ACHN (cell line): Measurements from ENCODE around the gene ZNF565.
A peak's percentile ranks its signal among the peaks of the same experiment; 100 is the strongest.
"Not testable (repeated sequence)": the region's sequence is repeated elsewhere in the genome, so short reads cannot be mapped to it uniquely, and the experiment has no call there.

Experiments
- DNase-seq: peaks from one replicate; pipeline ENCODE4 v3.0.0-alpha.2; 2015
- in situ Hi-C: cut with HindIII; loops from 2 replicates; pipeline ENCODE4 v1.10.0; 2017; ENCODE audit warnings: low sequenced_read_pairs, low pct_ligation_motif_present, low pct_unique_long_range_greater_than_20kb

The ZNF565 gene

DNA sequence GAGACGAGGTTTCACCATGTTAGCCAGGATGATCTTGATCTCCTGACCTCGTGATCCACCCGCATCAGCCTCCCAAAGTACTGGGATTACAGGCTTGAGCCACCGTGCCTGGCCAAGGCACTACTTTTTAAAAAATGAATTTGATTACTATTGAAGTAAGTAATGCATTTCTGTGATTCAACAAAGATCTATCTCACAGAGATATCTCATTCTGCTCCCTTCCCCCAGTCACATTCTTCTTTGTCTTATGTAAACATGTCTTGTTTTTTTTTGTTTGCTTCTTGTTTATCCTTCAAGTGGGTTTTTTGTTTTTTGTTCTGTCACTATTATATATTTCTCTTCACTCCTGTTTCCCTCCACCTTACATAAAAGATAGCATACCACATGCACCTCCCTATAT lies 7.0 kb upstream of the ZNF565 start:
- DNase-seq = no peak
- in situ Hi-C loops = no loop called here

DNA sequence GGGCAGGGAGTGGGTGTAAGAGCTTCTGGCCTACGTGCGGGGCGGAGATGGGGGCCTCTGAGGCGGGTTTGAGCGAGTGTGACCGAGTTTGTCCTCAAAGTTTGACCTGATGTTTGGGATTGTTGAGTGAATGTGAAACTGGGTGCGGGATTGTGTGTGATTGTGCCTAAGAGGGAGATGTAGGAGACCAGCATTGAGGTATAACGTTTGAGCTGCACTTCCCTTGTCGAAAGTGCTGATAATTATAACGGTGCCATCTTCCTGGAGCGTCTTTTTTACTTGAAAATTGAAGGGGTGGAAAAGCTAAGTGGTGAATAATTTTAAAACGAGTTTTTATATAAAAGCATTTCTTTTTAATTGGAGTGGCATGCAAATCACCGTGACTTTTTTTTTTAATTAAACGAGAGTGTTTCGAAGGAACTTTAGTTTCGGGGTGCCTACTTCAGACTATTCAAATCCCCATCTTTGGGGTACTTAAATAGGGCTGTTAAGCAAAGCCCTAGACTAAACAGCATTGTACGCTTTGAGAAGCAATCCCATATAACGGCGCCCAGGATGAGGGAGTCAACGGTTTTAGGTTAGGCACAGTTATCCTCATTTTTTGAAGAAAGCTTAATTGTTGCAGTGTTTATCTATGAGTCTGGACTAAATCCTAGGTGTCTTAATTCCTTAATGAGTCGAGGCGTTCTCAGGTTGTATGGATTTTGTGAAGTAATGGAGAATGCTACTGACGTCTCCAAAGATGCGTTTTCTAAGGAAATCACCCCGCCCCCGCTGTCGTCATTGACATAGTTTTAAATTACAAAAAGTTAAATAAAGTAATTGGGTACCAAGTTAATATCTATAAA lies 1.0 kb upstream of the ZNF565 start:
- peak; percentile 16 for DNase-seq
- in situ Hi-C loops = no loop called here

DNA sequence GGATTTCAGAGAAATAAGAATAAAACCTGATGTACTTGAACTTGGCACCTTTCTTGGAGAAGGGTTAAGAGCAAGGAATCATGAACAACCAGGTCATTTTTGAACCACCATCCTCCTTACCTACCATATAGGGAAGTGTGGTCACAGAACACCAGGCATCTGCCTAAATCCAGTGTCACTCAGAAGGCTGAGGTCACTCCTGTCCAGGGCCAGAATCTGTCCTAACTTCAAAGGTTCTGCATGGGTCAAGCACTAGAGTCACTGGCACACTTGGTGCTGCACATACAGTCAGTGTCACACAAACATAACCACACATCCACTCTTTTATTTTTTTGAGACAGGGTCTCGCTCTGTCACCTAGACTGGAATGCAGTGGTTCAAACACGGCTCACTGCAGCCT lies 1.6 kb downstream of the ZNF565 start:
- in situ Hi-C loops = no loop called here
- no peak for DNase-seq

DNA sequence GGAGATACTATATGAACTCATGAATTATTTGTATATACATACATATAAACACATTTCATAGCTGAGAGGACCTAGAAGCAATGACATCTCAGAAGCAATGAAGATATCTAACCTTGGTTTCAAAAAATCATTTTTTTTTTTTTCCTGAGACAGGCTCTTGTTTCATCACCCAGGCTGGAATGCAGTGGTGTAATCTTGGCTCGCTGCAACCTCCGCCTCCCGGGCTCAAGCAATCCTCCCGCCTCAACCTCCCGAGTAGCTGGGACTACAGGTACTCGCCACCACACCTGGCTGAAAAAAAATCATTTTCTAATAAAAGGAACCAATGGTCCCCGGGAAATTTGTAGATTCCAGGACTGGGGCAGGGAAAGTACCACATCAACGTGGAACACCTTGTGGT lies 4.0 kb downstream of the ZNF565 start:
- DNase-seq = no peak
- in situ Hi-C loops = no loop called here

DNA sequence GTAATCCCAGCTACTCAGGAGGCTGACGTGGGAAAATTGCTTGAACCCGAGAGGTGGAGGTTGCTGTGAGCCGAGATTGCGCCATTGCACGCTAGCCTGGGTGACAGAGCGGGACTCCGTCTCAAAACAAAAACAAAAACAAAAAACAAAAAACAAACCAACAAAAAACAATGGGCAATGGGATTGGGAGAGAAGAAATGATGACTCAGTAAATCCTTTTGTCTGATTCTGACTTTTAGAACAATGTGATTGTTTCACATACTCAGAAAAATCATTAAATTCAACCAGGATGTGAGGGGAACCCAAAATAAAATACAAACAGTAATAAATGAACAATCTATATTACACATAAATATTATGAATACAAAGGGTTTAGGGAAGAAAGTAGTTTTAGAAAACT lies 5.1 kb downstream of the ZNF565 start:
- in situ Hi-C loops = no loop called here
- no peak for DNase-seq

DNA sequence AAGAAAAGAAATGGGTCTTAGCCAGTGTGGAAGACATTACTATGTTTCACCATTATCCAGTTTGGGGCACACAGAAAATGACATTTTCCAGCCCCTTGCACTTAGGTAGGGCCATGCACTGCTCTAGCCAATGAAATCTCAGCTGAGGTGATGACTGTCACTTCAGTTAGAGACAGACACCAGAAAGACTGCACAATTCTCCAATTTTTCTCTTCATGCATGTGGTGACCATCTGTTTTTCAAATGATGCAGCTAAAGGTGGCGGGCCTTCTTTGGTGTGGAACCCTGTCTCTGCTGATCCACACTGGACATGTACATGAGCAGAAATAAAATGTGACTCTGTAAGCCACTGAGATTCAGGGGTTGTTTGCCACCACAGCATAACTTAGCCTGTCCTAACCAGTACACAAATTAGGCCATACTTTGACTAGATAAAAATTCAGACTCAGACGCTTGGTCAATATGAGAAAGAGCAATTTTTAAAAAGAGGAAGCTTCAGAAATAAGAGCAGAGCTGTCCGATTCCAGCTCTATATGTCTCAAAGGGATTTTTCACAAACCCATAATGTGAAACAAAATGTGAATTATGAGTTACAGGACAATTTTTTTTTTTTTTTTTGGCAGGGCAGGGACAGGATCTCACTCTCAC lies 6.7 kb downstream of the ZNF565 start:
- in situ Hi-C loops = no loop called here
- DNase-seq = no peak

DNA sequence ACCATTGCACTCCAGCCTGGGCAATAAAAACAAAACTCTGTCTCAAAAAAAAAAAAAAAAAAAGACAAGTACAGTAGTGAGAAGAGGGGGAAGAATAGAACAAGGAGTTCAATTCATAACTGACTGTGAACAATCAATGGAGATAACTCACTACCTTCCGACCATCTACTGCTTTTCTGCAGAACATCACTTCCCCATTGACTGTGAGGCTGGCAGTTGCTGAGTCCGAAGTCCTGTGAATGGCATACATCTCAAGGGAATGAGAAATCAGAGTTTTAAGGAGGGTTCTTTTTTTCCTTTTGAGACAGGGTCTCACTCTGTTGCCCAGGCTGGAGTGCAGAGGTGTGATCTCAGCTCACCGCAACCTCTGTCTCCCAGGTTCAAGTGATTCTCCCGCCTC lies 11.2 kb downstream of the ZNF565 start:
- DNase-seq = no peak
- in situ Hi-C loops = no loop called here

DNA sequence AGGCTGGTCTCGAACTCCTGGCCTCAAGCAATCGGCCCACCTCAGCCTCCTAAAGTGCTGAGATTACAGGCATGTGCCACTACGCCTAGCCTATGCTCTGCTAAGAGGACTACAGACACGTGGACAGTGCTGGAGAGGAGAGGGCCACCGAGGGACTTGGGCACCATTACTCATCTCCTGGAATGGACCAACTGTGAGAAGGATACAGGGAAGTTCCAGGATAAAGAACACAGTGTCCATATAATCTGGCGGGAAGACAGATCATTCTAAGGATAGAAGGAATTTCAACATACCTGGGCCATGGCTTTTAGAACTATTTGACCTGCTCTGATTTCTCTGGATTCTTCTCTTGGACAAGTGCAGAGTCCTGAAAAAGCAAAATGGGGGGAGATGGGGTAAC lies 12.8 kb downstream of the ZNF565 start:
- in situ Hi-C loops = no loop called here
- no peak for DNase-seq

DNA sequence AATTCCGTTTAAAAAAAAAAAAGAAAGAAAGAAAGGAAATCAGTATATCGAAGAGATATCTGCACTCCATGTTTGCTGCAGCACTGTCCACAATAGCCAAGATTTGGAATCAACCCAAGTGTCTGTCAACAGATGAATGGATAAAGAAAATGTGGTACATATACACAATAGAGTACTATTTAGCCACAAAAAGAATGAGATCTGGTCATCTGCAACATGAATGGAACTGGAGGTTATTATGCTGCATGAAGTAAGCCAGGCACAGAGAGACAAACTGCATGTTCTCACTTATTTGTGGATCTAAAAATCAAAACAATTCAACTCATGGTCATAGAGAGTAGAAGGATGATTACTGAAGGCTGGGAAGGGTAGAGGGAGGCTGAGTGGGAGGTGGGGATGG lies 16.3 kb downstream of the ZNF565 start:
- in situ Hi-C loops = no loop called here
- no peak for DNase-seq

DNA sequence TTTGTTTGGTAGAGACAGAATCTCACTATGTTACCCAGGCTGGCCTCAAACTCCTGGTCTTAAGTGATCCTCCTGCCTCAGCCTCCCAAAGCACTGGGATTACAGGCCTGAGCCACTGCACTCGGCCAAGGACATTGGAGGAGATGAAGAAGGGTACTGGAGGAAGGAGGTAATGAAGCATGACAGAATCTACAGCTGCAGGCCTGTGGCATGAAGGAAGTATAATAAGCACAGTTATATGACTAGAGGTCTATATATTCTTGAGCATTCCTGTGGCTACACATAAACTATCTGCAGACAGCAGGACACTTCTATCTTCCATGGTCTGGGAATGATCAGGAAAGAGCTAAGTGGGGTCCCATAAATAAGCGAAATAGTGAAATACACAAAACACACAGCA lies 18.2 kb downstream of the ZNF565 start:
- in situ Hi-C loops = no loop called here
- no peak for DNase-seq

DNA sequence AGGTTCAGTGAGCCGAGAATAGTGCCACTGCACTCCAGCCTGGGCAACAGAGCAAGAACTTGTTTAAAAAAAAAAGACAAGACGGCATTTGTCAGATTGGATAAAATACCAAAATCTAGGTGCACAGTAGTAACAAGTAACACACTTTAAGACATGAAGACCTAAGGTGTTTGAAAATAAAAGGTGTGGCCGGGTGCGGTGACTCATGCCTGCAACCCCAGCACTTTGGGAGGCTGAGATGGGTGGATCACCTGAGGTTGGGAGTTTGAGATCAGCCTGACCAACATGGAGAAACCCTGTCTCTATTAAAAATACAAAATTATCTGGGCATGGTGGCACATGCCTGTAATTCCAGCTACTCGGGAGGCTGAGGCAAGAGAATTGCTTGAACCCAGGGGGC lies 27.7 kb downstream of the ZNF565 start:
- DNase-seq, in situ Hi-C loops: not testable (repeated sequence)

DNA sequence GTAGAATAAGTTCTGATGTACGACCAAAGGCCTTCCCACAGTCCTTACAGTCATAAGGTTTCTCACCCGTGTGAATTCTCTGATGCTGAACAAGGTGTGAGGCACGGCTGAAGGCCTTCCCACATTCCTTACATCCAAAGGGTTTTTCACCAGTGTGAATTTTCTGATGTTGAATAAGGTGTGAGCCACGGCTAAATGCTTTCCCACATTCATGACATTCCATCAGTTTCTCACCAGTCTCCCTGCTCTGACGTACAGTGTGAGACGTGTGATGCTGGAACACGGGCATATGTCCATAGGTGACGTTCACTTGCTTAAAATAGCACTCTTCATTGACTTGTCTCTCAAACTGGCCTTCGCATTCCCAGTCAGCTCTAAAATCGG lies 31.2 kb downstream of the ZNF565 start:
- in situ Hi-C loops = no loop called here
- no peak for DNase-seq

DNA sequence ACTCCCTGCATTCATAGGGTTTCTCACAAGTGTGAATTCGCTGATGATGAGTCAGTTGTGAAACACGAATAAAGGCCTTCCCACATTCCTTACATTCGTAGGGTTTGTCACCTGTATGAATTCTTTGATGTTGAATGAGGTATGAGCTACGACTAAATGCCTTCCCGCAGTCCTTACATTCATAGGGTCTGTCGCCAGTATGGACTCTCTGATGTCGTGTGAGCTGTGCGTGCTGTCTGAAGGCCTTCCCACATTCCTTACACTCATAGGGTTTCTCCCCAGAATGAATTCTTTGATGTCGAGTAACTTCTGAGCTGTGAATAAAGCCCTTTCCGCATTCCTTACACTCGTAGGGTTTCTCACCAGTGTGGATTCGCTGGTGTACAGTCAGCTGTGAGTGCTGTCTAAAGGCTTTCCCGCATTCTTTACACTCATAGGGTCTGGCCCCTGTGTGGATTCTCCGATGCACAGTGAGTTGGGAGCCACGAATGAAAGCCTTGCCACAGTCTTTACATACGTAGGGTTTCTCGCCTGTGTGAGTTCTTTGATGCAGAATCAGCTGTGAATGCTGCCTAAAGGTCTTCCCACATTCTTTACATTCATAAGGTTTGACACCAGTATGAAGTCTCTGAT lies 31.7 kb downstream of the ZNF565 start:
- DNase-seq = no peak
- in situ Hi-C loops = no loop called here

DNA sequence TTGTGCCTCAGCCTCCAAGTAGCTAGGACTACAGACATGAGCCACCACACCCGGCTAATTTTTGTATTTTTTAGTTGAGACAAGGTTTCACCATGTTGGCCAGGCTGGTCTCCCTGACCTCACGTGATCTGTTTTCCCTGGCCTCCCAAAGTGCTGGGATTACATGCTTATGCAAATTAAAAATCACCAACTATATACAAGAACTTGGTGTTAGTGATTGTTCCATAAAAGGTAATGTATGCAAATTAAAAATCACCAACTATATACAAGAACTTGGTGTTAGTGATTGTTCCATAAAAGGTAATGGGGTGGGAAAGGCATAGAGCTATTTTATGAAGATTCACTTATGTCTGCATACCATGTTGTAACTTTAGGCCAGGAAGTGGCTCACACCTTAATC lies 35.4 kb downstream of the ZNF565 start:
- in situ Hi-C loops, DNase-seq: not testable (repeated sequence)

DNA sequence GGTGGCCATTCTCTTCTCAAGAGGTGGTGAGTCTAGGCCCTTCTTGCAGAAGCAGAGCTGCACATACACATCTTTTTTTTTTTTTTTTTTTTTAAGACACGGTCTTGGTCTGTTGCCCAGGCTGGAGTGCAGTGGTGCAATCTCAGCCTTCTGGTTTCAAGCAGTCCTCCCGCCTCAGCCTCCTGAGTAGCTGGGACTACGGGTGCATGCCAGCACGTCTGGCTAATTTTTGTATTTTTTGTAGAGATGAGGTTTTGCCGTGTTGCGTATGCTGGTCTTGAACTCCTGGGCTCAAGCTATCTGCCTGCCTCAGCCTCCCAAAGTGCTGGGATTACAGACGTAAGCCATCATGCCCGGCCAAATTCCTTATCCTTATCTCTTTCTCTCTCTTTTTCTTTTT lies 40.6 kb downstream of the ZNF565 start:
- in situ Hi-C loops, DNase-seq: not testable (repeated sequence)

DNA sequence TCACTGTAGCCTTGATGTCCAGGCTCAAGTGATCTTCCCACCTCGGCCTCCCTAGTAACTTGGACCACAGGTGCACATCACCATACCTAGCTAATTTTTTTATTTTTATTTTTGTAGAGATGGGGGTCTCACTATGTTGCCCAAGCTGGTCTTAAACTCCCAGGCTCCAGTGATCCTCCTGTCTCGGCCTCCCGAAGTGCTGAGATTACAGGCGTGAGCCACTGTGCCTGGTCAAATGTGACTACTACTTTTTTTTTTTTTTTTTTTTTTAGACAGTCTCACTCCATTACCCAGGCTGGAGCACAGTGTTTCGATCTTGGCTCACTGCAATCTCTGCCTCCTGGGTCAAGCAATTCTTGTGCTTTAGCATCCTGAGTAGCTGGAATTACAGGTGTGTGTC lies 41.6 kb downstream of the ZNF565 start:
- in situ Hi-C loops = no loop called here
- no peak for DNase-seq

DNA sequence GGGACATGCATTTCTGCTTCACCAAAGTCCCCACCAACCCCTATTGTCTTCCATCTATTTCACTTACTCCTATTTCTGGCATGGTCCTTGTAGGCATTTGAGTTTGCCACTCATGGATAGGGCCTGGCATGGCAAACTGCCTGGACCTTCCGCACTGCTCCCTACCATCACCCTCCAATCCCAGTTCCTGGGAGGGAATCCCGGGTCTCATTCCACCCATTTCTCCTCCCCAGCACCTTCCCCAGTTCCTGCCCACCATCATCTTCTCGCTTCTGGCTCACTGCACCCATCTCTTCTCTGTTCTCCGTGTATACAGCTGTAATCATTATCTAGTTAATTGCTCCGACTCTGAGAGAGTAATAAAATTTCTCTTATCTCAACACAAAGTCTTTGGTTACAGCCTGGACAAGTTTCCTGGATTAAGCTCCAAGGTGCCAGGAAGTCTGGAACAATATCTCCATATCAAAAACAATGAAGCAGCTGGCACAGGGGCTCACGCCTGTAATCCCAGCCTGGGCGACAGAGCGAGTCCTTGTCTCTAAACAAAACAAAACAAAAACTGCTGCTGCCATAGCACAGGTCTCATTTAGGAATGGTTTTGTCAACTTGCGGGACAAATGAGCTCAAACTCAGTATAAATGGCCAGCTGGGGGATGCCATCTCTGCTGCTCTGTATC lies 45.2 kb downstream of the ZNF565 start:
- DNase-seq = no peak

DNA sequence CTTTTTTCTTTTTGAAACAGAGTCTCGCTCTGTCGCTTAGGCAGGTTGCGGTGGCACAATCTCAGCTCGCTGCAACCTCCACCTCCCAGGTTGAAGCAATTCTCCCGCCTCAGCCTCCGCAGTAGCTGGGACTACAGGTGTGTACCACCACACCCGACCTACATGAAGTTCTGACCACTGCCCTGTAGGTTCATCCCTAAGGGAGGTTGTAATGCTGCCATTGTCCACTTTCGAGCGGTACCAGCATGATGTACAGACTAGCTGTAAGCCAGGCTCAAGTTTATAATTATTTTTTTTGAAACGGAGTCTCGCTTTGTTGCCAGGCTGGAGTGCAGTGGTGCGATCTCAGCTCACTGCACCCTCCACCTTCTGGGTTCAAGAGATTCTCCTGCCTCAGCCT lies 50.7 kb downstream of the ZNF565 start:
- in situ Hi-C loops = no loop called here
- no peak for DNase-seq

More for the DNA sequence above, 45.2 kb downstream of the ZNF565 start:
- in situ Hi-C loops = no loop called here
